H1 (cell line): ENCODE results near the gene PLEKHG5. TPM values are rescaled to one million over a fixed set of nuclear protein-coding genes. Genes with fewer than 3 reads are reported as not detected.

ENCODE experiments used
- CBX5 ChIP-seq: fragments of 300-800, 300-1000 bp; sonication (generic); IDR thresholded peaks from 2 replicates; pipeline ENCODE4 v1.7.1; 2016; ENCODE audit warnings: antibody characterized with exemption, low read length, low read depth
- CTBP2 ChIP-seq: IDR thresholded peaks from 2 replicates; pipeline ENCODE4 v1.7.0; 2011; ENCODE audit warnings: borderline replicate concordance, mild to moderate bottlenecking, moderate library complexity, mixed read lengths, low read length; ENCODE audit not compliant: insufficient read depth, insufficient read length
- TAF1 ChIP-seq: IDR thresholded peaks from 2 replicates; pipeline ENCODE4 v1.6.1; 2011; ENCODE audit warnings: mild to moderate bottlenecking, low read depth, low read length
- polyA plus RNA-seq, 7 experiments: library from polyadenylated mRNA; depleted of rRNA in 3 of 7; stranded (reverse) in 5 of 7; unstranded in 2 of 7; fragments of >200 nt in 5 of 7; fragments of 200-250 nt in 2 of 7; gene quantifications; 1 replicate in 5 of 7; 2 replicates in 1 of 7; 4 replicates in 1 of 7; pipeline versions ENCODE4 v1.2.1 to v1.2.3, GENCODE V29; 2011 to 2013; ENCODE audit warnings: missing spikeins in 2 of 7, mixed read lengths in 2 of 7
- total RNA-seq: library from RNA; stranded (reverse); fragmentation: NEBNext Ultra II Directional; extraction: Animal tissue kit (Norgen Biotek cat#: 25700); gene quantifications from 2 replicates; pipeline ENCODE4 v1.2.1, GENCODE V29; 2021

The PLEKHG5 gene
- total and polyA plus RNA-seq, 2 of the 8 experiments (the other 6 are each of a cell fraction or from before 2014, with no cell fraction given): 10.4 to 13.8 TPM

DNA sequence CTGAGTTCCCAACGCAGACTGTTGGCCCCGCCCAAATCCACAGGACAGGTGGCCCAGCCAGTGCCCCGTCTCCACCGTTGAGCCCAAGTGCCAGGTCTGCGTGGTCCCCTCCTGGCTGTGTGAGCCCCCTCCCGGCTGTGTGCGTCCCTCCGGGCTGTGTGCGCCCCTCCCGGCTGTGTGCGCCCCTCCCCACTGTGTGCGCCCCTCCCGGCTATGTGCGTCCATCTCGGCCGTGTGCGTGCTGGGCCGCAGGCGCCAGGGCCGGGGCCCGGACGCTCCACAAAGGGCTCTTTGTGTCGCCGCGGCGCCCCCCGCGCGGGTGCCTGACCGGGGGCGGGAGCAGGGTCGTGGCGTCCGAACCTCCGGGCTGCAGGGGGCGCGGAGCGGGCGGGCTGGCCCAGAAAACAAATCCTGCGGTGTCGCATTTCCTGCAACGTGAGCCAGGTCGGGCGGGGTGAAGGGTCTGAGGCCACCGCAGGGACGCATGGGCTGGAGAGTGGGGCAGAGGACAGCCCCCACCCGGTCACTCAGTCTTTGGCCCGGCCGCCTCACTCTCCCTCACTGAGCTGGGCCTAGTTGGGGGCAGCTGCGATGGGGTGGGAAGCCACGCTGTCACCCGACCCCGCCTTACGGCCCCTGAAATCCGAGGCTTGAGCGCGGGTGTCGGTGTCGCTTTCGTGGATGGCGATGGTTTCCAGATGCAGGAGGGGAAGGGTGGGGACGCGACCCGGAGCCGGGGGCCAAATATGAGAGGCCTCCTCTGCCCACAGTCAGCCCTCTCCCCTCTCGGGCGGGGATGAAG, 44.2 kb downstream of the PLEKHG5 start (continued):
- TF ChIP-seq TAF1 (no peak), CTBP2 (no peak), CBX5 (no peak)
